Hair follicular keratinocyte (primary cell): Measurements from ENCODE around the gene PDIA2. TPM values are rescaled to one million over a fixed set of nuclear protein-coding genes. Genes with fewer than 3 reads are reported as not detected.

Experiments
- total RNA-seq: library from RNA; depleted of rRNA; stranded (reverse); fragments of >200 nt; gene quantifications from 2 replicates; pipeline ENCODE4 v1.2.3, GENCODE V29; 2015

Gene PDIA2, protein sequence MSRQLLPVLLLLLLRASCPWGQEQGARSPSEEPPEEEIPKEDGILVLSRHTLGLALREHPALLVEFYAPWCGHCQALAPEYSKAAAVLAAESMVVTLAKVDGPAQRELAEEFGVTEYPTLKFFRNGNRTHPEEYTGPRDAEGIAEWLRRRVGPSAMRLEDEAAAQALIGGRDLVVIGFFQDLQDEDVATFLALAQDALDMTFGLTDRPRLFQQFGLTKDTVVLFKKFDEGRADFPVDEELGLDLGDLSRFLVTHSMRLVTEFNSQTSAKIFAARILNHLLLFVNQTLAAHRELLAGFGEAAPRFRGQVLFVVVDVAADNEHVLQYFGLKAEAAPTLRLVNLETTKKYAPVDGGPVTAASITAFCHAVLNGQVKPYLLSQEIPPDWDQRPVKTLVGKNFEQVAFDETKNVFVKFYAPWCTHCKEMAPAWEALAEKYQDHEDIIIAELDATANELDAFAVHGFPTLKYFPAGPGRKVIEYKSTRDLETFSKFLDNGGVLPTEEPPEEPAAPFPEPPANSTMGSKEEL
- total RNA-seq = 0.47 TPM in 1 of 2 replicates, not detected in the other

DNA sequence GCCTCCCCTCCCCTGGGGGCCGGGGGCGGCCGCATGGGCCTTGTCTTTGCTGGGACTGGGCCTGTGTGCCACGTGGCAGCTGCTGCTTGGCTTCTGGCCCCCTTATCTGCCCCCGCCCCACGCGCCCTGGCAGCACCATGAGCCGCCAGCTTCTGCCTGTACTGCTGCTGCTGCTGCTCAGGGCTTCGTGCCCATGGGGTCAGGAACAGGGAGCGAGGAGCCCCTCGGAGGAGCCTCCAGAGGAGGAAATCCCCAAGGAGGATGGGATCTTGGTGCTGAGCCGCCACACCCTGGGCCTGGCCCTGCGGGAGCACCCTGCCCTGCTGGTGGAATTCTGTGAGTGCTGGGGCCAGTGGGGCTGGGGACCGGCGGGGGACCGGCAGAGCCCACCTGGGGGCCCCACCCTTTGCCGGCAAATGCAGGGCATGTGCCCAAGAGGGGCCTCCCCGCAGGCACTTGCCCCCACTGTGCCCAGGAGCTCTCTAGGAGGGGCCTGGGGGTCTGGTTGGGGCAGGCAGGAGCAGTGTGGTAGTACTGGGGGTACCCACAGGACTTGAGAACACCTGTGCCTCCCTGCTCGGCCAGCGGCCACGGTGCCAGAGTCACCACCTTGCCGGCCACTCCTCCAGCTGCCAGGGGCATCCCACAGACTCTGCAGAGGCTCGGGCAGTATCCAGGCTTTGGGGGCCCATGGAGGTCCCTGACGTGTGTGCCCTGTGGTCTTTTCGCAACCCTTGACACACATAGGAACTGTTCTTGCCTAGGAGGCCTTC is at the start of gene PDIA2:
PDIA2 (plus strand) TSS at position 132 of the 773 bp plus-strand sequence; CDS start at position 138, 6 bp downstream.

DNA sequence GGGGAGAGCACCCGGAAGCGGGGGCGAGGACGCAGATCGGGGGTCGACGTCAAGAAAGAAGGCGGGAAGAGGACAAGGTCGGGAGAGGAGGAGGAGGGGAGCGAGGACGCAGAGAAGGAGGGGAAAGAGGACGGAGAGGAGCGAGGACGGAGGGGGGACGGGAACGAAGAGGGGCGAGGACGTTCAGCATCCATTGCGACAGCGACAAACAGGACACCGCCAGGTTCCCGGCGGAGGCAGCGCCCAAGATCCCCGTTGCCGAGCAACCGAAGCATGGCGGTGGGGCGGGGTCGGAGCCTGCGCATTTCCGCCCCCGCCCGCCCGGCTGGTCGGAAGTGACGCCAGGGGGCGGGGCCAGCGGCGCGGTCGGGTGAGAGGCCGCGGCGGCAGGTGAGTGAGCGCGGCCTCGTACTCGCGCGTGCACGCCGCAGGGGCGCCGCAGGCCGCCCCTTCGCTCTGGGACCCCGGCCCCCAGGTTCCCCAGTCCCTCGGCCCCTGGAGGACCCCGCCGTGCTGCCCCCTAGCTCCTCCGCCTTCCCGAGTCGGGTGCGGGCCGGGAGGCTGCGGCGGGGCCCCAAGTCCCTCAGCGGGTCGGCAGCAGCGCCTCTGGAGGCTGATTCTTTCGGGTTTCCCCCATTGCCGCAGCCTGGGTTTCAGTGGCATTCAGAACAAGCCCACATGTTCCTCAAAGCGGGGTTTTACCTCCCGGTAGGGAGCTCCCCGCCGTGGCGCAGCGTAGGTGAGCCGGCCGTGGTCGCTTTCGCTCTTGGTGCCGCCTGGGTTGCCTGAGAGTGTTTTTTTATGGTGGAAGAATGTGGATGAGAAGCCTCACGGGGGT is 48.3 kb upstream of the PDIA2 start, which contains the start of gene FAM234A:
FAM234A (plus strand) TSS at position 354 of the 838 bp plus-strand sequence. CDS start 19,593 bp downstream, outside the sequence.

DNA sequence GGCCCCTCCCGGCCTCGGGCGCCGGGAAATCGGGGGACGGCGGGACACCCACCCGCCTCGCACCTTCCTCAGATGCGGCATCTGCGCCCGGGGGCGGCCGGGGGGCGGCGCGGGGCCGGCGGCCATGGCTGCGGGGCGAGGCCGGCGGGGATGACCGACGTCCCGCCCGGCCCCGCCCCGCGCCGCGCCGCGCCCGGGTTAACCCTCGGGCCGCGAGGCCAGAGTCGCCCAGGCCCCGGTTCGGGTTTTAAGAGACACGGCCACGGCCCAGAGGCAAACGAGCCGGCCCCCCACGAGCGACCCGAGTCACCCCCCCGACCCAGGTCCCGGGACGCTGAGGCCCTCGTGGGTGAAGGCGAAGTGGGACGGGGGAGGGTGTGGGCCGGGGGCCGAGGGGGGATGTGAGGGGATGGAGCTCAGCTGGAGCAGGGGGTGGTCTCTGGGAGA is 7.2 kb upstream of the PDIA2 start, which contains the start of gene RGS11:
RGS11 (minus strand) TSS at position 159 of the 447 bp plus-strand sequence; CDS start at position 126, 33 bp downstream.

DNA sequence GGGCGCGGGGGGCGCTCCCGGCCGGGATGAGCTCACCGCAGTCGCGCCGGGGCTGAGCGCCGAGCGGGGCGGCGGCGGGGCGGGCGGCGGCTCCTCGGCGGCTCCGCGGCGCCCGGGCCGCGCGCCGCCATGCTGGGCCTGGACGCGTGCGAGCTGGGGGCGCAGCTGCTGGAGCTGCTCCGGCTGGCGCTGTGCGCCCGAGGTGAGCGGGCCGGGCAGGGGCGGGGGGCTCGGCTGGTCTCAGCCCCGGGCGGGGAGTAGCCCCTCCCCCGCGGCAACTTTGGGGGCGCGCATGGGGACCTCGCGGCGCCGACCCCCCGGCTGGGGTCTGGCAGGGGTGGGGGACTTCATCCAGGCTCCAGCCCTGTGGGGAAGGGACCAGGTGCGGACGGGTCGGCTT is 2.4 kb upstream of the PDIA2 start, which contains the start of gene ARHGDIG:
ARHGDIG (plus strand) TSS at position 40 of the 400 bp plus-strand sequence; CDS start at position 130, 90 bp downstream.

Other genes with a start within 250 kb of the PDIA2 start
- 2.7 and 8.7 TPM in 2 replicates for gene POLR3K, start 229.6 kb upstream of the PDIA2 start, total RNA-seq
- 12.7 and 56.5 TPM in 2 replicates for gene SNRNP25, start 229.3 kb upstream of the PDIA2 start, total RNA-seq
- 15.0 and 31.4 TPM in 2 replicates for gene RHBDF1, start 210.5 kb upstream of the PDIA2 start, total RNA-seq
- 105 and 155 TPM in 2 replicates for gene MPG, start 204.9 kb upstream of the PDIA2 start, total RNA-seq
- gene NPRL3, start 144.5 kb upstream of the PDIA2 start, total RNA-seq = 18.1 and 19.1 TPM in 2 replicates
- not detected in 2 replicates for gene HBZ, start 130.5 kb upstream of the PDIA2 start, total RNA-seq
- gene HBM, start 117.2 kb upstream of the PDIA2 start, total RNA-seq = not detected in 2 replicates
- gene HBA2, start 110.3 kb upstream of the PDIA2 start, total RNA-seq = not detected in 2 replicates
- not detected in 2 replicates for gene HBA1, start 106.5 kb upstream of the PDIA2 start, total RNA-seq
- gene HBQ1, start 102.7 kb upstream of the PDIA2 start, total RNA-seq = 0.78 and 2.2 TPM in 2 replicates
- gene LUC7L, start 53.7 kb upstream of the PDIA2 start, total RNA-seq = 31.4 and 33.0 TPM in 2 replicates
- gene FAM234A, start 48.3 kb upstream of the PDIA2 start, total RNA-seq = 53.9 and 60.4 TPM in 2 replicates
- 0.11 and 0.16 TPM in 2 replicates for gene RGS11, start 7.2 kb upstream of the PDIA2 start, total RNA-seq
- gene ARHGDIG, start 2.6 kb upstream of the PDIA2 start, total RNA-seq = not detected in 2 replicates
- gene AXIN1, start 69.6 kb downstream of the PDIA2 start, total RNA-seq = 36.9 and 39.0 TPM in 2 replicates
- gene MRPL28, start 87.4 kb downstream of the PDIA2 start, total RNA-seq = 202 and 239 TPM in 2 replicates
- gene PGAP6, start 98.8 kb downstream of the PDIA2 start, total RNA-seq = 25.7 and 51.8 TPM in 2 replicates
- 110 and 125 TPM in 2 replicates for gene NME4, start 114.0 kb downstream of the PDIA2 start, total RNA-seq
- gene DECR2, start 118.7 kb downstream of the PDIA2 start, total RNA-seq = 17.3 and 17.9 TPM in 2 replicates
- 12.2 and 19.1 TPM in 2 replicates for gene RAB11FIP3, start 142.5 kb downstream of the PDIA2 start, total RNA-seq
- 39.7 and 43.8 TPM in 2 replicates for gene CAPN15, start 244.5 kb downstream of the PDIA2 start, total RNA-seq